ENCODE measurements around the gene TMEM91.

TMEM91 gene

DNA sequence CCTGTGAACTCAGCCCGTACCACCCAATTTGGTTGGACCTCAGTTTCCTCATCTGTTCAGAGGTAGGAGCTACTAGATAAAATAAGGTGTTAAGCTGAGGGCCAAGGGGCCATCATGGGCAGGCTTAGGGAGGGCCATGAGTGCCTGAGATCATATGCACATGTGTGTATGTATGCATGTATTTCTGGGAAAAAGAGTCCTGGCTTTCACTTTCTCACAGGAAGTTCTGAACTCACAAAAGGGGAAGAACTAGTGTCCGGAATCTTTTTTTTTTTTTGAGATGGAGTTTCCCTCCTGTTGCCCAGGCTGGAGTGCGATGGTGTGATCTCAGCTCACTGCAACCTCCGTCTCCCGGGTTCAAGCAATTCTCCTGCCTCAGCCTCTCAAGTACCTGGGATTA is 41.5 kb upstream of the TMEM91 start:
- Histone ChIP-seq H3K4me3 (ENCODE audit: low read length) (no peak overlapping the region), H3K79me2 (ENCODE audit: control insufficient read depth, low read length) (peaks cover 35% of the 10 kb centered on the region), H3K27ac (ENCODE audit: low read depth, low read length) (peak overlapping the region; percentile 24; the same call in 1 of the 2 replicates), H3K9me2 (replicated peaks; ENCODE audit: control insufficient read depth, low read length) (no peaks in the 10 kb centered on the region), H3K9me3 (ENCODE audit: control insufficient read depth, insufficient read depth, low read length) (no peaks in the 10 kb centered on the region), H3K36me3 (ENCODE audit: control insufficient read depth, low read length) (peaks cover 75% of the 10 kb centered on the region), H3F3A (ENCODE audit: control insufficient read depth, insufficient read depth) (peaks cover 21% of the 10 kb centered on the region), H3K4me1 (ENCODE audit: control insufficient read depth, low read length) (peaks cover 51% of the 10 kb centered on the region), H4K20me1 (ENCODE audit: control insufficient read depth, insufficient read depth, low read depth, low read length) (peaks cover 3% of the 10 kb centered on the region; the same call in 1 of the 2 replicates), H3K4me2 (ENCODE audit: low read length) (no peak overlapping the region), H3K27me3 (ENCODE audit: control insufficient read depth, low read length) (no peaks in the 10 kb centered on the region)
- TF ChIP-seq, protein P1, sequence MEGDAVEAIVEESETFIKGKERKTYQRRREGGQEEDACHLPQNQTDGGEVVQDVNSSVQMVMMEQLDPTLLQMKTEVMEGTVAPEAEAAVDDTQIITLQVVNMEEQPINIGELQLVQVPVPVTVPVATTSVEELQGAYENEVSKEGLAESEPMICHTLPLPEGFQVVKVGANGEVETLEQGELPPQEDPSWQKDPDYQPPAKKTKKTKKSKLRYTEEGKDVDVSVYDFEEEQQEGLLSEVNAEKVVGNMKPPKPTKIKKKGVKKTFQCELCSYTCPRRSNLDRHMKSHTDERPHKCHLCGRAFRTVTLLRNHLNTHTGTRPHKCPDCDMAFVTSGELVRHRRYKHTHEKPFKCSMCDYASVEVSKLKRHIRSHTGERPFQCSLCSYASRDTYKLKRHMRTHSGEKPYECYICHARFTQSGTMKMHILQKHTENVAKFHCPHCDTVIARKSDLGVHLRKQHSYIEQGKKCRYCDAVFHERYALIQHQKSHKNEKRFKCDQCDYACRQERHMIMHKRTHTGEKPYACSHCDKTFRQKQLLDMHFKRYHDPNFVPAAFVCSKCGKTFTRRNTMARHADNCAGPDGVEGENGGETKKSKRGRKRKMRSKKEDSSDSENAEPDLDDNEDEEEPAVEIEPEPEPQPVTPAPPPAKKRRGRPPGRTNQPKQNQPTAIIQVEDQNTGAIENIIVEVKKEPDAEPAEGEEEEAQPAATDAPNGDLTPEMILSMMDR (IDR thresholded peaks at IDR 0.05; ENCODE audit: low read depth, low read length, poor library complexity, severe bottlenecking): no peak
- TF ChIP-seq EZH2phosphoT487 (IDR thresholded peaks at IDR 0.05; ENCODE audit: borderline replicate concordance, low read length): no peak

DNA sequence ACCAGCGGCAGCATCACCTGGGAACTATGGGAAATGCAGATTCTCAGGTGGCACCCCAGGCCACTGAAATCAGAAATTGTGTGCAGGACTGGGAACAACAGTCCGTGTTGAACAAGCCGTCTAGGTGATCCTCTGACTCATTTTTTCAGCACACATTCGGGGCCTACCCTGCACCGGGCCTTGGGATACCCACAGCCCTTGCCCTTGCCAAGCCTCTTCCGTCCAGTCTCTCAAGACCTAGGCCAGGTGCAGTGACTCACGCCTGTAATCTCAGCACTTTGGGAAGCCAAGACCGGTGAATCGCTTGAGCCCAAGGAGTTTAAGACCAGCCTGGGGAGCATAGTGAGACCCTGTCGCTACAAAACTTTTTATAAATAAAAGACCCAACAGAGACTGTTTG is 40.9 kb upstream of the TMEM91 start:
- no peaks in the 10 kb centered on the region for H3K9me3 ChIP-seq (ENCODE audit: control insufficient read depth, insufficient read depth, low read length)
- H3K4me3 ChIP-seq (ENCODE audit: low read length): no peak overlapping the region
- peak overlapping the region; percentile 26; the same call in 1 of the 2 replicates for H3K4me2 ChIP-seq (ENCODE audit: low read length)
- peak overlapping the region; percentile 24; the same call in 1 of the 2 replicates for H3K27ac ChIP-seq (ENCODE audit: low read depth, low read length)
- TF ChIP-seq EZH2phosphoT487 (IDR thresholded peaks at IDR 0.05; ENCODE audit: borderline replicate concordance, low read length): no peak
- TF ChIP-seq, protein P1 (IDR thresholded peaks at IDR 0.05; ENCODE audit: low read depth, low read length, poor library complexity, severe bottlenecking): no peak
- H3K36me3 ChIP-seq (ENCODE audit: control insufficient read depth, low read length): peaks cover 73% of the 10 kb centered on the region
- H3K79me2 ChIP-seq (ENCODE audit: control insufficient read depth, low read length): peaks cover 40% of the 10 kb centered on the region
- peaks cover 44% of the 10 kb centered on the region for H3K4me1 ChIP-seq (ENCODE audit: control insufficient read depth, low read length)
- no peaks in the 10 kb centered on the region for H3K27me3 ChIP-seq (ENCODE audit: control insufficient read depth, low read length)
- peaks cover 3% of the 10 kb centered on the region; the same call in 1 of the 2 replicates for H4K20me1 ChIP-seq (ENCODE audit: control insufficient read depth, insufficient read depth, low read depth, low read length)
- peaks cover 15% of the 10 kb centered on the region for H3F3A ChIP-seq (ENCODE audit: control insufficient read depth, insufficient read depth)
- no peaks in the 10 kb centered on the region for H3K9me2 ChIP-seq (replicated peaks; ENCODE audit: control insufficient read depth, low read length)

DNA sequence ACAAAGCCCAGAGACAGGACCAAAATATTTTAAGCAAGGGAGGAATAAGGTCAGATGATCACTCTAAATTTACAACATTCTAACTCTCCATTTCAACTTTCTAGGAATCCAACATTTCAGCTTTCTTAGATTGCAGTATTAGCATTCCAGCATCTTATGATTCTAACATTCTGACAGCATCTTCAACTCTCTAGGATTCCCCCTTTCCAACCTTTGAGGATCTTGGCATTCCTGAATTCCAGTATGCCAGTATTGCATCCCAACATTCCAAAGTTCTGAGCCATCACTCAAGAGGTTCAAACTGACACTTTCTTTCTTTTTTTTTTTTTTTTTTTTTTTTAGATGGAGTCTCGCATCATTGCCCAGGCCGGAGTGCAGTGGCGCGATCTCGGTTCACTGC is 36.4 kb upstream of the TMEM91 start:
- H3K27me3 ChIP-seq (ENCODE audit: control insufficient read depth, low read length): no peaks in the 10 kb centered on the region
- H4K20me1 ChIP-seq (ENCODE audit: control insufficient read depth, insufficient read depth, low read depth, low read length): 0 out of 2 replicates have a peak, but pooled peaks cover 3% of the 10 kb centered on the region
- H3K79me2 ChIP-seq (ENCODE audit: control insufficient read depth, low read length): peaks cover 51% of the 10 kb centered on the region
- no peak overlapping the region for H3K27ac ChIP-seq (ENCODE audit: low read depth, low read length)
- H3K4me3 ChIP-seq (ENCODE audit: low read length): no peak overlapping the region
- peaks cover 22% of the 10 kb centered on the region for H3K4me1 ChIP-seq (ENCODE audit: control insufficient read depth, low read length)
- TF ChIP-seq EZH2phosphoT487 (IDR thresholded peaks at IDR 0.05; ENCODE audit: borderline replicate concordance, low read length): no peak
- TF ChIP-seq, protein P1 (IDR thresholded peaks at IDR 0.05; ENCODE audit: low read depth, low read length, poor library complexity, severe bottlenecking): no peak
- H3K4me2 ChIP-seq (ENCODE audit: low read length): no peak overlapping the region
- H3F3A ChIP-seq (ENCODE audit: control insufficient read depth, insufficient read depth): no peaks in the 10 kb centered on the region
- H3K9me2 ChIP-seq (replicated peaks; ENCODE audit: control insufficient read depth, low read length): no peaks in the 10 kb centered on the region
- no peaks in the 10 kb centered on the region for H3K9me3 ChIP-seq (ENCODE audit: control insufficient read depth, insufficient read depth, low read length)
- peaks cover 69% of the 10 kb centered on the region for H3K36me3 ChIP-seq (ENCODE audit: control insufficient read depth, low read length)
